ENCODE data around the gene MAST1. TPM values are rescaled to one million over a fixed set of nuclear protein-coding genes. Genes with fewer than 3 reads are reported as not detected.

Gene MAST1
- total and polyA plus RNA-seq, 2 experiments from 2014 or later = 13.9 to 19.9 TPM

GRCh38 chr19:12893582-12893981 lies 55.3 kb downstream of the MAST1 start:
- Mint-ChIP-seq H3K27me3 (ENCODE audit: insufficient read depth, low read depth, poor library complexity) (peaks cover 18% of the 10 kb centered on the region), H3K4me1 (peaks cover 3% of the 10 kb centered on the region; the same call in 1 of the 3 replicates), H3K4me3 (peak overlapping the region; percentile 53), H3K9me3 (no peaks in the 10 kb centered on the region; the same call in 2 of the 3 replicates), H3K27ac (no peak overlapping the region), H3K36me3 (ENCODE audit: low read depth) (peaks cover 43% of the 10 kb centered on the region)
- Histone ChIP-seq H3K9me2 (ENCODE audit: insufficient read depth) (no peaks in the 10 kb centered on the region), H2AFZ (no peak overlapping the region), H3K79me2 (replicated peaks; ENCODE audit: insufficient read depth) (peaks cover 15% of the 10 kb centered on the region), H3K27ac (ENCODE audit: low read depth) (no peak overlapping the region), H3K27me3 (ENCODE audit: insufficient read depth) (no peaks in the 10 kb centered on the region), H3F3A (replicated peaks; ENCODE audit: low read depth) (peaks cover 9% of the 10 kb centered on the region), H3K4me3 (no peak overlapping the region), H3K4me2 (no peak overlapping the region), H3K36me3 (ENCODE audit: insufficient read depth) (peaks cover 16% of the 10 kb centered on the region), H3K4me1 (ENCODE audit: insufficient read depth) (0 out of 2 replicates have a peak, but pooled peaks cover 6% of the 10 kb centered on the region), H4K20me1 (replicated peaks; ENCODE audit: insufficient read depth) (peaks cover 7% of the 10 kb centered on the region)
- DNase-seq (ENCODE audit: low spot score) = no peak
- no peak for TF ChIP-seq ZNF331 (CRISPR knock-in tag; IDR thresholded peaks at IDR 0.05; ENCODE audit: low read depth)
- TF ChIP-seq EZH2 (IDR thresholded peaks at IDR 0.05; ENCODE audit: low read depth, unreplicated experiment) = no peak
- TF ChIP-seq NANOG (IDR thresholded peaks at IDR 0.05; ENCODE audit: borderline replicate concordance) = no peak
- TF ChIP-seq CREB1 (CRISPR knock-in tag; IDR thresholded peaks at IDR 0.05; ENCODE audit: low read depth) = no peak
- no peak for TF ChIP-seq EZH2phosphoT487 (IDR thresholded peaks at IDR 0.05; ENCODE audit: unreplicated experiment)
- TF ChIP-seq ZNF462 (CRISPR knock-in tag; IDR thresholded peaks at IDR 0.05) = no peak
- TF ChIP-seq REST (IDR thresholded peaks at IDR 0.05; ENCODE audit: unreplicated experiment) = no peak
- TF ChIP-seq JUNB (IDR thresholded peaks at IDR 0.05; ENCODE audit: unreplicated experiment) = no peak
- no peak for TF ChIP-seq CTCF (conservative IDR thresholded peaks at IDR 0.05; ENCODE audit: low read depth in 2 of 2)
- TF ChIP-seq ZNF114 (CRISPR knock-in tag; IDR thresholded peaks at IDR 0.05) = no peak
- TF ChIP-seq STAT1 (IDR thresholded peaks at IDR 0.05; ENCODE audit: unreplicated experiment) = no peak
- TF ChIP-seq POLR2AphosphoS5 (IDR thresholded peaks at IDR 0.05; ENCODE audit: low read depth) = no peak
- TF ChIP-seq ETS1 (IDR thresholded peaks at IDR 0.05) = no peak
- ATAC-seq = no peak

Data from GM23338 (cell line).